GM23248 (cell line): ENCODE data around the gene PDZRN4. TPM values are rescaled to one million over a fixed set of nuclear protein-coding genes. Genes with fewer than 3 reads are reported as not detected.

Experiments used
- DNase-seq: peaks from one replicate; pipeline ENCODE4 v3.0.0-alpha.2; 2015
- H2AFZ ChIP-seq: fragments of 200-600 bp; sonication (generic); 2 replicates; pipeline ENCODE4 v1.6.1; 2016; ENCODE audit warnings: antibody characterized with exemption
- H3F3A ChIP-seq: fragments of 200-600 bp; sonication (generic); 2 replicates; pipeline ENCODE4 v1.6.1; 2016; ENCODE audit warnings: mild to moderate bottlenecking, antibody characterized with exemption, mixed run types; ENCODE audit not compliant: insufficient read depth
- H3K27ac ChIP-seq: fragments of 200-600 bp; sonication (generic); 2 replicates; pipeline ENCODE4 v1.5.1; 2016; ENCODE audit warnings: mild to moderate bottlenecking
- H3K27me3 ChIP-seq: fragments of 200-600 bp; sonication (generic); replicated peaks from 2 replicates; pipeline ENCODE4 v1.6.1; 2016; ENCODE audit warnings: mild to moderate bottlenecking; ENCODE audit not compliant: insufficient read depth
- H3K36me3 ChIP-seq: fragments of 200-600 bp; sonication (generic); 2 replicates; pipeline ENCODE4 v1.6.1; 2016; ENCODE audit warnings: low read depth, mild to moderate bottlenecking
- H3K4me1 ChIP-seq: fragments of 200-600 bp; sonication (generic); 2 replicates; pipeline ENCODE4 v1.6.1; 2016; ENCODE audit warnings: mild to moderate bottlenecking; ENCODE audit not compliant: insufficient read depth
- H3K4me2 ChIP-seq: fragments of 200-600 bp; sonication (generic); one replicate; pipeline ENCODE4 v1.6.1; 2016; ENCODE audit warnings: mild to moderate bottlenecking; ENCODE audit not compliant: unreplicated experiment
- H3K4me3 ChIP-seq: fragments of 200-600 bp; sonication (generic); 2 replicates; pipeline ENCODE4 v1.5.1; 2016; ENCODE audit warnings: mild to moderate bottlenecking
- H3K79me2 ChIP-seq: fragments of 200-600 bp; sonication (generic); 2 replicates; pipeline ENCODE4 v1.6.1; 2016; ENCODE audit warnings: mild to moderate bottlenecking; ENCODE audit not compliant: insufficient read depth
- H3K9ac ChIP-seq: fragments of 200-600 bp; sonication (generic); 2 replicates; pipeline ENCODE4 v1.6.1; 2016; ENCODE audit warnings: mild to moderate bottlenecking
- H3K9me2 ChIP-seq: fragments of 200-600 bp; sonication (generic); 2 replicates; pipeline ENCODE4 v1.6.1; 2016; ENCODE audit warnings: mixed run types, mild to moderate bottlenecking, moderate library complexity; ENCODE audit not compliant: insufficient read depth
- H3K9me3 ChIP-seq: fragments of 200-600 bp; sonication (generic); one replicate; pipeline ENCODE4 v1.6.1; 2017; ENCODE audit warnings: low read depth
- H4K20me1 ChIP-seq: fragments of 200-600 bp; sonication (generic); 2 replicates; pipeline ENCODE4 v1.6.0; 2016; ENCODE audit not compliant: insufficient read depth
- EZH2 ChIP-seq: fragments of 200-600 bp; sonication (generic); IDR thresholded peaks from 2 replicates; pipeline ENCODE4 v1.6.1; 2018; ENCODE audit warnings: antibody characterized with exemption, mild to moderate bottlenecking; ENCODE audit not compliant: insufficient read depth, poor library complexity, severe bottlenecking
- EZH2phosphoT487 ChIP-seq: fragments of 200-600 bp; sonication (generic); IDR thresholded peaks from 2 replicates; pipeline ENCODE4 v1.6.1; 2018; ENCODE audit warnings: antibody characterized with exemption, moderate library complexity, mild to moderate bottlenecking, low read depth; ENCODE audit not compliant: insufficient read depth
- WGBS, 2 experiments: methylation state at CpG; one replicate each; pipeline ENCODE4 v1.1.6; 2015 to 2017; ENCODE audit warnings: low lambda C conversion rate in 2 of 2, low coverage in 1 of 2; ENCODE audit errors: missing lambda C conversion rate in 2 of 2; 5-methylcytosine and 5-hydroxymethylcytosine counted together
- in situ Hi-C: fragments of 300-500 bp; cut with MboI; formaldehyde crosslinking; loops from 2 replicates; pipeline ENCODE4 v1.15.0; 2020
- polyA plus RNA-seq: library from polyadenylated mRNA; unstranded; fragments of >200 nt; fragmentation: Nextera tagmentation; extraction: Ambion mirVana; gene quantifications from 2 replicates; pipeline ENCODE4 v1.2.1, GENCODE V29; 2016
- total RNA-seq: library from RNA; depleted of rRNA; stranded (reverse); fragments of >200 nt; shearing (Covaris generic); gene quantifications from 2 replicates; pipeline ENCODE4 v1.2.3, GENCODE V29; 2014

The PDZRN4 gene
- total and polyA plus RNA-seq, 2 experiments from 2014 or later, result not detected

GRCh38 chr12:41521872-41522379, 333.8 kb downstream of the PDZRN4 start:
- H3K4me1 ChIP-seq, result peaks cover 16% of the 10 kb centered on the region
- no peaks in the 10 kb centered on the region for H3K36me3 ChIP-seq
- H3K9me2 ChIP-seq, result no peaks in the 10 kb centered on the region
- H4K20me1 ChIP-seq, result no peaks in the 10 kb centered on the region
- H3K27me3 ChIP-seq, result no peaks in the 10 kb centered on the region
- in situ Hi-C loops, result no loop called here
- H3F3A ChIP-seq, result peaks cover 20% of the 10 kb centered on the region; the same call in 1 of the 2 replicates
- peak overlapping the region; percentile 52 for H3K4me3 ChIP-seq
- peak overlapping the region; percentile 15; the same call in 1 of the 2 replicates for H3K9ac ChIP-seq
- no peaks in the 10 kb centered on the region for H3K79me2 ChIP-seq
- 0% methylated on average over 1 of the region's 1 CpG for WGBS, 2 experiments
- no peaks in the 10 kb centered on the region for H3K9me3 ChIP-seq
- H2AFZ ChIP-seq, result peak overlapping the region; percentile 48
- peak overlapping the region; percentile 64 for H3K4me2 ChIP-seq
- H3K27ac ChIP-seq, result peak overlapping the region; percentile 42
- peak; percentile 82 for DNase-seq
- no peak for TF ChIP-seq EZH2
- no peak for TF ChIP-seq EZH2phosphoT487

GRCh38 chr12:41527062-41527461, 338.9 kb downstream of the PDZRN4 start:
- Histone ChIP-seq H3K27ac (no peak overlapping the region), H3K79me2 (no peaks in the 10 kb centered on the region), H3K36me3 (no peaks in the 10 kb centered on the region), H3K4me3 (no peak overlapping the region), H2AFZ (no peak overlapping the region), H3K9me3 (no peaks in the 10 kb centered on the region), H3F3A (peaks cover 5% of the 10 kb centered on the region; the same call in 1 of the 2 replicates), H3K9ac (no peak overlapping the region), H3K4me2 (no peak overlapping the region), H3K27me3 (no peaks in the 10 kb centered on the region; the same call in 1 of the 2 replicates), H4K20me1 (no peaks in the 10 kb centered on the region), H3K4me1 (peaks cover 5% of the 10 kb centered on the region), H3K9me2 (no peaks in the 10 kb centered on the region)
- no peak for DNase-seq
- in situ Hi-C loops, result no loop called here
- TF ChIP-seq EZH2, result no peak
- no peak for TF ChIP-seq EZH2phosphoT487
- WGBS, 2 experiments, result 70 to 72% methylated on average over 2 of the region's 2 CpGs

GRCh38 chr12:41527534-41528116, 339.5 kb downstream of the PDZRN4 start:
- Histone ChIP-seq H3K9me2 (no peaks in the 10 kb centered on the region), H3K27me3 (no peaks in the 10 kb centered on the region; the same call in 1 of the 2 replicates), H3K27ac (no peak overlapping the region), H3K4me3 (no peak overlapping the region), H3K9me3 (no peaks in the 10 kb centered on the region), H3K4me1 (peaks cover under 1% of the 10 kb centered on the region; the same call in 1 of the 2 replicates), H3K4me2 (no peak overlapping the region), H3F3A (no peaks in the 10 kb centered on the region), H4K20me1 (no peaks in the 10 kb centered on the region), H3K79me2 (no peaks in the 10 kb centered on the region), H3K36me3 (no peaks in the 10 kb centered on the region), H3K9ac (no peak overlapping the region), H2AFZ (no peak overlapping the region)
- TF ChIP-seq EZH2phosphoT487 (no peak), EZH2 (no peak)
- DNase-seq, result no peak
- in situ Hi-C loops, result no loop called here
- WGBS, 2 experiments, result 57 to 60% methylated on average over 4 of the region's 4 CpGs

GRCh38 chr12:41528874-41529273, 340.8 kb downstream of the PDZRN4 start:
- TF ChIP-seq EZH2 (no peak), EZH2phosphoT487 (no peak)
- Histone ChIP-seq H3K27me3 (no peaks in the 10 kb centered on the region; the same call in 1 of the 2 replicates), H3K4me2 (no peak overlapping the region), H3K79me2 (no peaks in the 10 kb centered on the region), H3K9me3 (no peaks in the 10 kb centered on the region), H4K20me1 (no peaks in the 10 kb centered on the region), H3K27ac (no peak overlapping the region), H3F3A (no peaks in the 10 kb centered on the region), H3K36me3 (no peaks in the 10 kb centered on the region), H3K4me3 (no peak overlapping the region), H2AFZ (no peak overlapping the region), H3K9ac (no peak overlapping the region), H3K9me2 (no peaks in the 10 kb centered on the region), H3K4me1 (no peaks in the 10 kb centered on the region)
- 65 to 70% methylated on average over 3 of the region's 3 CpGs for WGBS, 2 experiments
- DNase-seq, result no peak
- in situ Hi-C loops, result no loop called here
